Epithelial cell of esophagus (primary cell): ENCODE measurements around the gene PPID.
"Not testable (repeated sequence)": the region's sequence is repeated elsewhere in the genome, so short reads cannot be mapped to it uniquely, and the experiment has no call there.

ENCODE experiments used
- DNase-seq: peaks from one replicate; pipeline ENCODE4 v3.0.0; 2010; ENCODE audit warnings: low read depth
- H3K4me3 ChIP-seq: 2 replicates; pipeline ENCODE4 v1.5.1; 2011; ENCODE audit warnings: mild to moderate bottlenecking, low read length, control low read depth
- CTCF ChIP-seq: IDR thresholded peaks from 2 replicates; pipeline ENCODE4 v1.5.1; 2011; ENCODE audit warnings: low read depth, mild to moderate bottlenecking, low read length, control low read depth, inconsistent platforms; ENCODE audit not compliant: insufficient read depth; ENCODE audit errors: missing control alignments

PPID gene

GRCh38 chr4:158667651-158668198, 55.5 kb downstream of the PPID start:
- H3K4me3 ChIP-seq = no peak overlapping the region
- TF ChIP-seq CTCF = peak; percentile 68
- DNase-seq = peak; percentile 26

DNA sequence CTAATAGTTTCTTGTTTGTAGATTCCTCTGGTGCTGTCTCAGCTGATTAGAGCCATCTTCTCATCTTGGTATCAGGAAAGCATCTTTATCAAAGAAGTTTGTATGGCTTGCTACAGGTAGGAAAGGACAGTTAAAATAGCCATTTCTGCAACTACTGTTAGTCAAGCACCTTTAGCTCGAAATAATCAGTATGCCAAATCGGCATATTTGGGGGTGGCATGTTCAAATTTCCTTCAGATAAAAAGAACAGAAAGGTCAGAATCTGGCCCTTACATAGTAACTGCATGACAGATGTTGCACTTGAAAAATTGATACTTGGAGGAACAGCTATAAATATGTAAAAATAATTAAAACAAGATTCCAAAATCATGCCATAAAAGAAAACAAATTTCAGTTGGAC, 56.3 kb downstream of the PPID start:
- TF ChIP-seq CTCF = no peak
- no peak for DNase-seq
- H3K4me3 ChIP-seq = no peak overlapping the region

DNA sequence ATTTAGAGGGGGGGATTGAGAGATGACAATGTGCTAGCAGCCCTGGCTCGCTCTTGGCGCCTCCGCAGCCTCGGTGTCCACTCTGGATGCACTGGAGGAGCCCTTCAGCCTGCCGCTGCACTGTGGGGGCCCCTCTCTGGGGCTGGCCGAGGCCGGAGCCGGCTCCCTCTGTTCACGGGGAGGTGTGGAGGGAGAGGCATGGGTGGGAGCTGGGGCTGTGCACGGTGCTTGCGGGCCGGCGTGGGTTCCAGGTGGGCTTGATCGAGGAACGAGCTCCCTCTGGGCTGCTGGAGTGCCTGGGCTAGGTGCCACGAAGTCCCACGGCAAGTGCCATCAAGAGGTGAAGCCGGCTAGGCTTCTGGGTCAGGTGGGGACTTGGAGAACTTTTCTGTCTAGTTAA, 58.4 kb downstream of the PPID start:
- no peak overlapping the region for H3K4me3 ChIP-seq
- no peak for DNase-seq
- TF ChIP-seq CTCF = no peak

GRCh38 chr4:158663707-158664625, 59.2 kb downstream of the PPID start:
- DNase-seq, H3K4me3 ChIP-seq: not testable (repeated sequence)

DNA sequence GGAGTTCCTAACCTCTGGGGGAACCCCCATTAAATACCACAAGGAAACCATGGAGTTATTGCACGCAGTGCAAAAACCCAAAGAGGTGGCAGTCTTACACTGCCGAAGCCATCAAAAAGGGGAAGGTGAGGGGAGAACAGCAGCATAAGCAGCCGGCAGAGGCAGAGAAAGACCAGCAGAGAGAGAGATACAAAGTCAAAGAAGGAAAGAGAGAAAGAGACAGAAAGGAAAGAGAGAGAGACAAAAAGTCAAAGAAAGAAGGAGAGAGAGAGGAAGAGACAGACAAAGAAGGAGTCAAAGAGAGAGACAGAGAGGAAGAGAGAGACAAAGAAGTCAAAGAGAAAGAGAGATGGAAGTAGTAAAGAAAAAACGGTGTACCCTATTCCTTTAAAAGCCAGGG, 59.9 kb downstream of the PPID start:
- not testable (repeated sequence) for DNase-seq, H3K4me3 ChIP-seq
